ENCODE data around the gene MAPKAPK3.

DNA sequence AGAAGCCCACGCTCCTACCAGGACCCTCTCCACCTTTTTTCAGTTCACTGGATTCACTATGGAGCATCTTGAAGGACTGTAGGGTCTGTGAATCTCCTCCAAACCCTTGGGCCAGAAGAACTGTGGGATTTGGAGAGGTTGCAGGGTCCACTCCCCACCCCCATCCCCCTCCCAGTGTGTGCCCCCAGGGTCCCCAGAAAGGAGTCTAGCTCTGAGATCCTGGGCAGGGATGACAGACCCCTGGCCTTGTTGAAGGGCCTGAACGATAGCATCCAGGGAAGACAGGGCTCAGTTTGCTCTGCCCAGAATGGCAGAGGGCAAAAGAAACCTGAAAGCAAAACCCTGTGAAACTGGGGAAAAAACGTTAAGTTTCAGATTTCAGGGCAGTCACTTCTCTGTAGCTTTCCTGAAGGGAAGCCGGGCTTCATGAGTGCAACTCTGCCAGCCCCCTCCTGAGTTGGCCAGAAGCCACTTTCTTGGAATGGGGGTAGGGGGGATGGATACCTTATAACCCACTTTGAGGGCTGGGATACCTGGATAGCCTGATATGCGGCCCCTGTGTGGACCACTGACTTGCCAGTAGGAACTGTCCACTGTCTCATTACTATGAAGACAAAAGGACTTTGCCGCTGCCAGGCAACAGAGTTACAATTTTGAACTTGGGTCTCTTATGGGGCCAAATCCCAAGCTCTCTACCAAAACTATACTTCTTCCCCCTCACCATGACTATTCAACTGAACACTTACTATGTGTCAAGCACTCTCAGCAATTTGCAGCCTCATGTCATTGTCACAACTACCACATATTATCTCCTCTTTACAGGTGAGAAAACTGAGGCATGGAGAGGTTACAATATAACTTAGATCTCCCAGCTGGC lies 3.7 kb upstream of the MAPKAPK3 start:
- TF ChIP-seq, protein P1, sequence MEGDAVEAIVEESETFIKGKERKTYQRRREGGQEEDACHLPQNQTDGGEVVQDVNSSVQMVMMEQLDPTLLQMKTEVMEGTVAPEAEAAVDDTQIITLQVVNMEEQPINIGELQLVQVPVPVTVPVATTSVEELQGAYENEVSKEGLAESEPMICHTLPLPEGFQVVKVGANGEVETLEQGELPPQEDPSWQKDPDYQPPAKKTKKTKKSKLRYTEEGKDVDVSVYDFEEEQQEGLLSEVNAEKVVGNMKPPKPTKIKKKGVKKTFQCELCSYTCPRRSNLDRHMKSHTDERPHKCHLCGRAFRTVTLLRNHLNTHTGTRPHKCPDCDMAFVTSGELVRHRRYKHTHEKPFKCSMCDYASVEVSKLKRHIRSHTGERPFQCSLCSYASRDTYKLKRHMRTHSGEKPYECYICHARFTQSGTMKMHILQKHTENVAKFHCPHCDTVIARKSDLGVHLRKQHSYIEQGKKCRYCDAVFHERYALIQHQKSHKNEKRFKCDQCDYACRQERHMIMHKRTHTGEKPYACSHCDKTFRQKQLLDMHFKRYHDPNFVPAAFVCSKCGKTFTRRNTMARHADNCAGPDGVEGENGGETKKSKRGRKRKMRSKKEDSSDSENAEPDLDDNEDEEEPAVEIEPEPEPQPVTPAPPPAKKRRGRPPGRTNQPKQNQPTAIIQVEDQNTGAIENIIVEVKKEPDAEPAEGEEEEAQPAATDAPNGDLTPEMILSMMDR (IDR thresholded peaks at IDR 0.05; ENCODE audit: poor library complexity, severe bottlenecking): no peak
- TF ChIP-seq EZH2 (IDR thresholded peaks at IDR 0.05; ENCODE audit: borderline replicate concordance, insufficient read depth, low read length, poor library complexity, severe bottlenecking): no peak
- TF ChIP-seq EP300 (conservative IDR thresholded peaks at IDR 0.05; ENCODE audit: poor library complexity, severe bottlenecking): no peak
